Mesenchymal stem cell (in vitro differentiated cells and primary cell): Measurements from ENCODE around the gene RGS7.

Experiments used
- DNase-seq: peaks from one replicate; pipeline ENCODE4 v3.0.0-alpha.2; 2013
- H2AFZ ChIP-seq: one replicate; pipeline ENCODE4 v1.6.1; 2013; ENCODE audit warnings: low read depth, mild to moderate bottlenecking, control low read depth, inconsistent platforms, low read length, moderate library complexity
- H2AK5ac ChIP-seq: 2 replicates; pipeline ENCODE4 v1.6.1; 2013; ENCODE audit warnings: low read length, moderate library complexity, mild to moderate bottlenecking, inconsistent platforms; ENCODE audit not compliant: severe bottlenecking
- H2BK120ac ChIP-seq: one replicate; pipeline ENCODE4 v1.6.1; 2013; ENCODE audit warnings: low read depth, mild to moderate bottlenecking, inconsistent platforms, low read length, moderate library complexity
- H2BK12ac ChIP-seq, 2 experiments: one replicate each; pipeline ENCODE4 v1.6.1; 2013; ENCODE audit warnings: inconsistent platforms in 2 of 2, low read length in 2 of 2, mild to moderate bottlenecking in 2 of 2, moderate library complexity in 2 of 2, control low read depth in 1 of 2
- H2BK15ac ChIP-seq: one replicate; pipeline ENCODE4 v1.6.1; 2013; ENCODE audit warnings: mild to moderate bottlenecking, low read depth, inconsistent platforms; ENCODE audit not compliant: poor library complexity, severe bottlenecking
- H2BK5ac ChIP-seq: 2 replicates; pipeline ENCODE4 v1.6.1; 2013; ENCODE audit warnings: low read depth, mild to moderate bottlenecking, low read length, control low read depth, inconsistent platforms; ENCODE audit not compliant: poor library complexity, severe bottlenecking
- H3K14ac ChIP-seq, 2 experiments: one replicate each; pipeline ENCODE4 v1.6.1; 2013; ENCODE audit warnings: inconsistent platforms in 2 of 2, low read length in 2 of 2, control low read depth in 1 of 2, mild to moderate bottlenecking in 1 of 2, moderate library complexity in 1 of 2
- H3K18ac ChIP-seq, 2 experiments: one replicate each; pipeline ENCODE4 v1.6.1; 2013; ENCODE audit warnings: inconsistent platforms in 2 of 2, low read length in 2 of 2, control low read depth in 1 of 2, low read depth in 1 of 2, mild to moderate bottlenecking in 1 of 2
- H3K23ac ChIP-seq, 2 experiments: one replicate each; pipeline ENCODE4 v1.6.1; 2013; ENCODE audit warnings: inconsistent platforms in 2 of 2, low read length in 2 of 2, mild to moderate bottlenecking in 2 of 2, moderate library complexity in 2 of 2, control low read depth in 1 of 2
- H3K27ac ChIP-seq: 2 replicates; pipeline ENCODE4 v1.5.1; 2013; ENCODE audit warnings: mild to moderate bottlenecking, moderate library complexity, low read length, control low read depth, inconsistent platforms; ENCODE audit not compliant: poor library complexity, severe bottlenecking
- H3K27me3 ChIP-seq, 2 experiments: 2 replicates each; pipeline versions ENCODE4 v1.6.1 to v1.7.0; 2013; ENCODE audit warnings: low read length in 2 of 2, mild to moderate bottlenecking in 2 of 2, moderate library complexity in 2 of 2, control low read depth in 1 of 2, inconsistent platforms in 1 of 2; ENCODE audit not compliant: control insufficient read depth in 1 of 2, insufficient read depth in 1 of 2
- H3K36me3 ChIP-seq, 2 experiments: 2 replicates each; pipeline versions ENCODE4 v1.6.1 to v1.7.0; 2013; ENCODE audit warnings: low read length in 2 of 2, control low read depth in 1 of 2, inconsistent platforms in 1 of 2, low read depth in 1 of 2, mild to moderate bottlenecking in 1 of 2; ENCODE audit not compliant: insufficient read depth in 2 of 2, control insufficient read depth in 1 of 2
- H3K4ac ChIP-seq, 2 experiments: one replicate each; pipeline ENCODE4 v1.6.1; 2013; ENCODE audit warnings: inconsistent platforms in 2 of 2, low read length in 2 of 2, mild to moderate bottlenecking in 2 of 2, moderate library complexity in 2 of 2, control low read depth in 1 of 2, low read depth in 1 of 2
- H3K4me1 ChIP-seq: 2 replicates; pipeline ENCODE4 v1.6.1; 2013; ENCODE audit warnings: low read depth, low read length, control low read depth; ENCODE audit not compliant: control insufficient read depth, insufficient read depth
- H3K4me2 ChIP-seq: 2 replicates; pipeline ENCODE4 v1.6.1; 2013; ENCODE audit warnings: low read length, mild to moderate bottlenecking, inconsistent platforms; ENCODE audit not compliant: poor library complexity, severe bottlenecking
- H3K4me3 ChIP-seq, 2 experiments: 2 replicates each; pipeline versions ENCODE4 v1.5.1 to v1.7.0; 2013; ENCODE audit warnings: low read length in 2 of 2, mild to moderate bottlenecking in 2 of 2, control low read depth in 1 of 2, low read depth in 1 of 2; ENCODE audit not compliant: insufficient read depth in 1 of 2
- H3K79me1 ChIP-seq: replicated peaks from 2 replicates; pipeline ENCODE4 v1.6.1; 2013; ENCODE audit warnings: mild to moderate bottlenecking, control low read depth, low read length, inconsistent platforms; ENCODE audit not compliant: poor library complexity, severe bottlenecking
- H3K9ac ChIP-seq: 2 replicates; pipeline ENCODE4 v1.7.0; 2013; ENCODE audit warnings: mild to moderate bottlenecking, low read length, moderate library complexity
- H3K9me3 ChIP-seq: 2 replicates; pipeline ENCODE4 v1.7.0; 2013; ENCODE audit warnings: mild to moderate bottlenecking, low read length; ENCODE audit not compliant: control insufficient read depth
- H4K8ac ChIP-seq: one replicate; pipeline ENCODE4 v1.6.1; 2013; ENCODE audit warnings: inconsistent platforms, mild to moderate bottlenecking, low read length, moderate library complexity
- H4K91ac ChIP-seq: one replicate; pipeline ENCODE4 v1.6.1; 2013; ENCODE audit warnings: mild to moderate bottlenecking, low read length, inconsistent platforms
- WGBS: methylation state at CpG from one replicate; pipeline ENCODE4 v1.1.7; 2013; ENCODE audit warnings: mixed read lengths; 5-methylcytosine and 5-hydroxymethylcytosine counted together

RGS7 gene

DNA sequence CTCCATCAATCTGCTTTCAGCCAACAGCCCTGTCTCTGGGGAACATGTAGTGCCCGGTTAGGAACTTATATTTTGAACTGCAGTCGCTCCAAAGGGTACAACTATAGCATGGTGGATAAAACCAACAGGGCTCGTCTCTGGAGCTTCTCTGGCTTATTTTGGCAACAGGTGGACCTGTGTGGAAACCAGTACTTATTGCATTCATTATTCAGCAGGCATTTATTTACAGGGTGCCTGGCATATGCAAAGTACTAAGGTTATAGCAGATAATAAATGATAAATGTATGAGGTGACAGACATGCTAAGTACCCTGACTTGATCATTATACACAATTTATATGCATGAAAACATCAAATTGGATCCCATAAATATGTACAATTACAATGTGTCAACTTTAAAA, 93.7 kb downstream of the RGS7 start:
- H3K4ac ChIP-seq = no peak overlapping the region
- no peak overlapping the region for H3K4me3 ChIP-seq
- no peak overlapping the region for H2BK12ac ChIP-seq
- DNase-seq = no peak
- H2BK15ac ChIP-seq = no peak overlapping the region
- H2AFZ ChIP-seq = no peak overlapping the region
- no peak overlapping the region for H2BK120ac ChIP-seq
- H4K91ac ChIP-seq = no peak overlapping the region
- no peak overlapping the region for H2BK5ac ChIP-seq
- H3K4me2 ChIP-seq = no peak overlapping the region
- H3K14ac ChIP-seq = no peak overlapping the region
- no peaks in the 10 kb centered on the region for H3K79me1 ChIP-seq
- no peak overlapping the region for H4K8ac ChIP-seq
- H3K27me3 ChIP-seq = no peaks in the 10 kb centered on the region
- H3K4me1 ChIP-seq = no peaks in the 10 kb centered on the region
- H3K36me3 ChIP-seq = no peaks in the 10 kb centered on the region
- no peak overlapping the region for H3K18ac ChIP-seq
- H3K23ac ChIP-seq = no peak overlapping the region
- no peak overlapping the region for H3K9ac ChIP-seq
- no peak overlapping the region for H2AK5ac ChIP-seq
- no peaks in the 10 kb centered on the region for H3K9me3 ChIP-seq
- whole genome bisulfite sequencing = 74% methylated on average over 3 of the region's 3 CpGs
- no peak overlapping the region for H3K27ac ChIP-seq

DNA sequence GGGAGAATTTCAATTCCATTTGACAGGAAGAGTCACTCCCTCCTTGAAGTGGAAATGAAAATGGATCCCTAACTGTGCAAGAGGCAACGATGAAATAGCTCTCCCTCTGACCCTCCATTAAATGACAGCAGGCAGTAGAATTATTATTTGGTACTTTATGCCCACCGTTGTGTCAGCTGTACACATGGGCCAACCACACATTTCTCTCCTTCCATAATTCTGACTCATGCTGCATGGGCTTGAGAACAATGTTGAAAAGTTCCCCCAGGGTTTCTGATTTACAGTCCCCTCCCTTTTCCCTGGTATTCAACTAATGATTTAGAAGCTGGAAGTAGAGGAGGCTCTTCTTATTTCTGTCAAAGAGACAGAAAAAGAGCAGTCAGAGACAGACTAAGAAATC, 103.5 kb downstream of the RGS7 start:
- H3K27me3 ChIP-seq = no peaks in the 10 kb centered on the region
- no peak overlapping the region for H2BK15ac ChIP-seq
- H2AK5ac ChIP-seq = no peak overlapping the region
- no peak overlapping the region for H3K9ac ChIP-seq
- no peaks in the 10 kb centered on the region for H3K36me3 ChIP-seq
- H3K4me1 ChIP-seq = no peaks in the 10 kb centered on the region
- no peak overlapping the region for H2BK120ac ChIP-seq
- H2AFZ ChIP-seq = no peak overlapping the region
- no peak overlapping the region for H4K91ac ChIP-seq
- no peak overlapping the region for H3K14ac ChIP-seq
- H3K23ac ChIP-seq = no peak overlapping the region
- DNase-seq = no peak
- H2BK5ac ChIP-seq = no peak overlapping the region
- no peak overlapping the region for H3K4ac ChIP-seq
- H3K79me1 ChIP-seq = no peaks in the 10 kb centered on the region
- 53% methylated on average over 2 of the region's 2 CpGs for WGBS
- H3K27ac ChIP-seq = peak overlapping the region; percentile 30
- H4K8ac ChIP-seq = no peak overlapping the region
- no peak overlapping the region for H2BK12ac ChIP-seq
- H3K4me3 ChIP-seq = no peak overlapping the region
- no peak overlapping the region for H3K18ac ChIP-seq
- peaks cover 4% of the 10 kb centered on the region for H3K9me3 ChIP-seq
- H3K4me2 ChIP-seq = no peak overlapping the region

DNA sequence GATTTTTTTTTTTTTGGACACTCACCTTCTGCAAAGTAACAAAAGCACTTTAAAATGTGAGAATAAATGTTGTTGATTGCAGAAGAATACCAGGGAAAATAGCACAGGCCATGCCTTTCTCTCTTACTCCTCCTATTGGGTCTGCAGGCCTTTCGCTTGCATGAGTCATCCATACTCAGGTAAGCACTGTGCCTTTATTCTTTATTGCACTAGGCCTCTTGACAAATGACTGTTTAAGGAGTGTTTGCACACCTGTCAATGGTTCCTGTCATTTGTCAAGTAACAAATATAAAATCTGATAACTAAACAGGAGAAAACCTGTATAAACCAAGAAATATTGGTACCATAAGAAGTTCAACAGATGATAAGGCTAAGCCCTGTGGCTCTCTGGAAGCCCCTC, 106.5 kb downstream of the RGS7 start:
- H2BK5ac ChIP-seq = no peak overlapping the region
- H3K4me2 ChIP-seq = no peak overlapping the region
- H3K79me1 ChIP-seq = no peaks in the 10 kb centered on the region
- no peak overlapping the region for H2BK120ac ChIP-seq
- no peak overlapping the region for H3K23ac ChIP-seq
- H3K14ac ChIP-seq = no peak overlapping the region
- no peak overlapping the region for H3K18ac ChIP-seq
- 75% methylated on average over 1 of the region's 1 CpG for WGBS
- no peak overlapping the region for H2AK5ac ChIP-seq
- H3K27ac ChIP-seq = no peak overlapping the region
- H3K9ac ChIP-seq = no peak overlapping the region
- no peak overlapping the region for H4K8ac ChIP-seq
- H2BK12ac ChIP-seq = no peak overlapping the region
- no peak overlapping the region for H2BK15ac ChIP-seq
- no peak overlapping the region for H3K4ac ChIP-seq
- peaks cover 16% of the 10 kb centered on the region for H3K9me3 ChIP-seq
- H3K36me3 ChIP-seq = no peaks in the 10 kb centered on the region
- no peaks in the 10 kb centered on the region for H3K27me3 ChIP-seq
- no peak overlapping the region for H2AFZ ChIP-seq
- no peaks in the 10 kb centered on the region for H3K4me1 ChIP-seq
- DNase-seq = no peak
- H4K91ac ChIP-seq = no peak overlapping the region
- H3K4me3 ChIP-seq = no peak overlapping the region

DNA sequence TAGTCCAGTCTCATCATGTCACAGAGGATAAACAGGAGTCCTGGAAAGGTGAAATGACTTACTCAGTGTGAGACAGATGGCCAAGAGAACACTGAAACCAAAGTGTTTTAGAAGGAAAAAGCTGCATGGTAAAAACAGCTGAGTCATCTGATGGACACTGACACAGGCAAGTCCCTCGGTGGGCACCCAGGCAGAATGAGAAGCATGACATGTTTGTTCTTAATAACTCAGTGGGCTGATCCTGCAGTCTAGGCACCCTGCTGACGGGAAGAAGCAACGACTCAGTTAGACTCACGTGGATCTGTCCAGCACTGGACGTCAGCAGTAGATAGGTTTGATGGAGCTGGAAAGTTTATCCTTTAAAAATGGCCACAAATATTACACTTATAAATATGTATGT, 116.9 kb downstream of the RGS7 start:
- 73% methylated on average over 2 of the region's 5 CpGs for WGBS
- Histone ChIP-seq H3K18ac (no peak overlapping the region), H3K27ac (no peak overlapping the region), H3K4ac (no peak overlapping the region), H2BK15ac (no peak overlapping the region), H3K9ac (no peak overlapping the region), H3K27me3 (no peaks in the 10 kb centered on the region), H2AK5ac (no peak overlapping the region), H3K23ac (no peak overlapping the region), H2AFZ (no peak overlapping the region), H2BK12ac (no peak overlapping the region), H3K9me3 (peaks cover 9% of the 10 kb centered on the region), H2BK120ac (no peak overlapping the region), H3K36me3 (no peaks in the 10 kb centered on the region), H3K4me2 (no peak overlapping the region), H4K91ac (no peak overlapping the region), H4K8ac (no peak overlapping the region), H3K4me3 (no peak overlapping the region), H3K79me1 (no peaks in the 10 kb centered on the region), H2BK5ac (no peak overlapping the region), H3K14ac (no peak overlapping the region), H3K4me1 (no peaks in the 10 kb centered on the region)
- DNase-seq = no peak
